Stimulated activated CD8-positive, alpha-beta memory T cell treated with anti-CD3 and anti-CD28 coated beads, Interleukin-12 subunit alpha, Interleukin-12 subunit beta, amount 100 ng/mL, for 24 hours (primary cell): ENCODE data around the gene PRKCA.

Source experiments
- DNase-seq: peaks from one replicate; pipeline ENCODE4 v3.0.0-alpha.2; 2020; ENCODE audit errors: extremely low read depth

The PRKCA gene

GRCh38 chr17:66747578-66748275 lies 445.3 kb downstream of the PRKCA start:
- DNase-seq = no peak

GRCh38 chr17:66748578-66748977 lies 446.2 kb downstream of the PRKCA start:
- DNase-seq = no peak

GRCh38 chr17:66749217-66749832 lies 446.9 kb downstream of the PRKCA start:
- DNase-seq = no peak

GRCh38 chr17:66750116-66750515 lies 447.7 kb downstream of the PRKCA start:
- DNase-seq = no peak

GRCh38 chr17:66750781-66751543 lies 448.5 kb downstream of the PRKCA start:
- no peak for DNase-seq

- no peak for DNase-seq
Measured at GRCh38 chr17:66751771-66752170, 449.4 kb downstream of the PRKCA start.

- DNase-seq = no peak
Measured at GRCh38 chr17:66752411-66752810, 450.0 kb downstream of the PRKCA start.

GRCh38 chr17:66753126-66753920 lies 450.9 kb downstream of the PRKCA start:
- DNase-seq = no peak

GRCh38 chr17:66755101-66755943 lies 452.9 kb downstream of the PRKCA start:
- no peak for DNase-seq

- no peak for DNase-seq
Measured at GRCh38 chr17:66755944-66756290, 453.5 kb downstream of the PRKCA start.

- DNase-seq = no peak
Measured at GRCh38 chr17:66760324-66760723, 457.9 kb downstream of the PRKCA start.

GRCh38 chr17:66762276-66762675 lies 459.9 kb downstream of the PRKCA start:
- DNase-seq = no peak

- no peak for DNase-seq
Measured at GRCh38 chr17:66763056-66763455, 460.6 kb downstream of the PRKCA start.

GRCh38 chr17:66764506-66764905 lies 462.1 kb downstream of the PRKCA start:
- no peak for DNase-seq

- no peak for DNase-seq
Measured at GRCh38 chr17:66767154-66767933, 464.9 kb downstream of the PRKCA start.

GRCh38 chr17:66769911-66770310 lies 467.5 kb downstream of the PRKCA start:
- DNase-seq = no peak

- DNase-seq = no peak
Measured at GRCh38 chr17:66772148-66772812, 469.9 kb downstream of the PRKCA start.

GRCh38 chr17:66775271-66775670 lies 472.9 kb downstream of the PRKCA start:
- DNase-seq = no peak

GRCh38 chr17:66775881-66776400 lies 473.5 kb downstream of the PRKCA start:
- no peak for DNase-seq
